IPS-20b (cell line): ENCODE measurements around the gene FAM89B.
"Not testable (repeated sequence)": the region's sequence is repeated elsewhere in the genome, so short reads cannot be mapped to it uniquely, and the experiment has no call there.

Experiments
- H3K27ac ChIP-seq: one replicate; pipeline ENCODE4 v1.5.1; 2013; ENCODE audit warnings: low read length
- H3K27me3 ChIP-seq: 2 replicates; pipeline ENCODE4 v1.6.1; 2013; ENCODE audit warnings: mild to moderate bottlenecking, low read length, inconsistent platforms; ENCODE audit not compliant: insufficient read depth
- H3K36me3 ChIP-seq: 2 replicates; pipeline ENCODE4 v1.6.1; 2013; ENCODE audit warnings: low read depth, mild to moderate bottlenecking, inconsistent platforms, low read length, moderate library complexity; ENCODE audit not compliant: insufficient read depth
- H3K4me1 ChIP-seq: 2 replicates; pipeline ENCODE4 v1.6.1; 2013; ENCODE audit warnings: mild to moderate bottlenecking, control low read depth, inconsistent platforms, low read length, moderate library complexity; ENCODE audit not compliant: insufficient read depth
- H3K4me3 ChIP-seq: 2 replicates; pipeline ENCODE4 v1.5.1; 2013; ENCODE audit warnings: mild to moderate bottlenecking, low read length, inconsistent platforms
- H3K9ac ChIP-seq: 2 replicates; pipeline ENCODE4 v1.6.1; 2013; ENCODE audit warnings: low read depth, mild to moderate bottlenecking, inconsistent platforms, low read length, moderate library complexity
- H3K9me3 ChIP-seq: 2 replicates; pipeline ENCODE4 v1.6.1; 2013; ENCODE audit warnings: mild to moderate bottlenecking, low read depth, low read length, inconsistent platforms; ENCODE audit not compliant: insufficient read depth

FAM89B gene

GRCh38 chr11:65572356-65573051, at the start of gene FAM89B:
Gene FAM89B, plus strand, starts transcription at chr11:65572538. Its CDS starts 132 bp downstream, at chr11:65572670.
- Histone ChIP-seq H3K9me3 (no peaks in the 10 kb centered on the region), H3K4me3 (peak within 1 kb of the TSS; percentile 70), H3K36me3 (no peaks in the 10 kb centered on the region), H3K27ac (no peak within 1 kb of the TSS), H3K4me1 (peaks cover 20% of the 10 kb centered on the region), H3K27me3 (peaks cover 43% of the 10 kb centered on the region), H3K9ac (peak within 1 kb of the TSS; percentile 53; the same call in 1 of the 2 replicates)

- not testable (repeated sequence) for H3K4me3 ChIP-seq, H3K9ac ChIP-seq, H3K9me3 ChIP-seq, H3K27ac ChIP-seq, H3K4me1 ChIP-seq
- peaks cover 10% of the 10 kb centered on the region; the same call in 1 of the 2 replicates for H3K36me3 ChIP-seq
- peaks cover 11% of the 10 kb centered on the region for H3K27me3 ChIP-seq
These were observed 49.4 kb upstream of the FAM89B start for GRCh38 chr11:65522718-65523630.

- H3K27ac ChIP-seq, H3K9ac ChIP-seq, H3K4me3 ChIP-seq: not testable (repeated sequence)
These were observed 48.7 kb upstream of the FAM89B start for GRCh38 chr11:65523631-65523968.

GRCh38 chr11:65524014-65524740, 48.2 kb upstream of the FAM89B start:
- H3K9ac ChIP-seq: no peak overlapping the region
- H3K36me3 ChIP-seq: peaks cover 11% of the 10 kb centered on the region
- no peak overlapping the region for H3K27ac ChIP-seq
- H3K9me3 ChIP-seq: no peaks in the 10 kb centered on the region
- H3K27me3 ChIP-seq: peaks cover 11% of the 10 kb centered on the region
- H3K4me1 ChIP-seq: no peaks in the 10 kb centered on the region; the same call in 1 of the 2 replicates
- peak overlapping the region; percentile 56 for H3K4me3 ChIP-seq

More at GRCh38 chr11:65523631-65523968, 48.7 kb upstream of the FAM89B start:
- Histone ChIP-seq H3K36me3 (peaks cover 11% of the 10 kb centered on the region; the same call in 1 of the 2 replicates), H3K27me3 (peaks cover 11% of the 10 kb centered on the region)
- H3K9me3 ChIP-seq, H3K4me1 ChIP-seq: not testable (repeated sequence)

GRCh38 chr11:65524741-65525545, 47.4 kb upstream of the FAM89B start, which contains the start of gene SCYL1:
Gene SCYL1, plus strand, starts transcription at chr11:65525083. Its CDS starts 71 bp downstream, at chr11:65525154.
- peaks cover 11% of the 10 kb centered on the region for H3K36me3 ChIP-seq
- H3K9me3 ChIP-seq: no peaks in the 10 kb centered on the region
- no peaks in the 10 kb centered on the region; the same call in 1 of the 2 replicates for H3K4me1 ChIP-seq
- peak within 1 kb of the TSS; percentile 81 for H3K4me3 ChIP-seq
- peaks cover 11% of the 10 kb centered on the region for H3K27me3 ChIP-seq
- H3K27ac ChIP-seq: no peak within 1 kb of the TSS
- H3K9ac ChIP-seq: peak within 1 kb of the TSS; percentile 79

GRCh38 chr11:65525546-65526480, 46.5 kb upstream of the FAM89B start:
- peaks cover 18% of the 10 kb centered on the region for H3K36me3 ChIP-seq
- no peaks in the 10 kb centered on the region; the same call in 1 of the 2 replicates for H3K4me1 ChIP-seq
- H3K27me3 ChIP-seq: peaks cover 11% of the 10 kb centered on the region
- no peak overlapping the region for H3K27ac ChIP-seq
- H3K9me3 ChIP-seq: no peaks in the 10 kb centered on the region
- peak overlapping the region; percentile 81 for H3K4me3 ChIP-seq
- H3K9ac ChIP-seq: peak overlapping the region; percentile 79

- Histone ChIP-seq H3K4me1 (no peaks in the 10 kb centered on the region; the same call in 1 of the 2 replicates), H3K36me3 (peaks cover 27% of the 10 kb centered on the region), H3K9me3 (no peaks in the 10 kb centered on the region), H3K9ac (no peak overlapping the region), H3K27ac (no peak overlapping the region), H3K27me3 (peaks cover 11% of the 10 kb centered on the region), H3K4me3 (no peak overlapping the region)
These were observed 45.6 kb upstream of the FAM89B start for GRCh38 chr11:65526744-65527143.

- peaks cover 7% of the 10 kb centered on the region for H3K27me3 ChIP-seq
- no peak overlapping the region for H3K4me3 ChIP-seq
- no peaks in the 10 kb centered on the region for H3K4me1 ChIP-seq
- peaks cover 39% of the 10 kb centered on the region for H3K36me3 ChIP-seq
- no peaks in the 10 kb centered on the region for H3K9me3 ChIP-seq
- H3K9ac ChIP-seq: no peak overlapping the region
- H3K27ac ChIP-seq: no peak overlapping the region
These were observed 43.5 kb upstream of the FAM89B start for GRCh38 chr11:65528819-65529350.

- Histone ChIP-seq H3K4me1 (no peaks in the 10 kb centered on the region), H3K9ac (no peak overlapping the region), H3K4me3 (no peak overlapping the region), H3K9me3 (no peaks in the 10 kb centered on the region), H3K36me3 (peaks cover 39% of the 10 kb centered on the region), H3K27ac (no peak overlapping the region), H3K27me3 (no peaks in the 10 kb centered on the region)
These were observed 42.7 kb upstream of the FAM89B start for GRCh38 chr11:65529475-65530156.
